GM12891 (cell line): ENCODE results near the gene REX1BD.

Experiments used
- POLR2A ChIP-seq: IDR thresholded peaks from 2 replicates; pipeline ENCODE4 v1.6.1; 2011; ENCODE audit warnings: low read depth, low read length, control low read depth
- POLR2AphosphoS5 ChIP-seq: IDR thresholded peaks from 2 replicates; pipeline ENCODE4 v1.6.1; 2011; ENCODE audit warnings: low read depth, low read length, control low read depth
- SPI1 ChIP-seq: IDR thresholded peaks from 2 replicates; pipeline ENCODE4 v1.6.1; 2011; ENCODE audit warnings: low read depth, low read length, control low read depth
- TAF1 ChIP-seq: IDR thresholded peaks from 2 replicates; pipeline ENCODE4 v1.6.1; 2011; ENCODE audit warnings: low read depth, low read length, control low read depth

GRCh38 chr19:18541992-18542940 lies 46.3 kb upstream of the REX1BD start:
- TF ChIP-seq POLR2AphosphoS5 (no peak), TAF1 (no peak), POLR2A (no peak), SPI1 (no peak)
